ENCODE results near the gene SLC36A2. TPM values are rescaled to one million over a fixed set of nuclear protein-coding genes. Genes with fewer than 3 reads are reported as not detected.

The SLC36A2 gene
- total RNA-seq, 1 donor from 2014 or later = not detected

DNA sequence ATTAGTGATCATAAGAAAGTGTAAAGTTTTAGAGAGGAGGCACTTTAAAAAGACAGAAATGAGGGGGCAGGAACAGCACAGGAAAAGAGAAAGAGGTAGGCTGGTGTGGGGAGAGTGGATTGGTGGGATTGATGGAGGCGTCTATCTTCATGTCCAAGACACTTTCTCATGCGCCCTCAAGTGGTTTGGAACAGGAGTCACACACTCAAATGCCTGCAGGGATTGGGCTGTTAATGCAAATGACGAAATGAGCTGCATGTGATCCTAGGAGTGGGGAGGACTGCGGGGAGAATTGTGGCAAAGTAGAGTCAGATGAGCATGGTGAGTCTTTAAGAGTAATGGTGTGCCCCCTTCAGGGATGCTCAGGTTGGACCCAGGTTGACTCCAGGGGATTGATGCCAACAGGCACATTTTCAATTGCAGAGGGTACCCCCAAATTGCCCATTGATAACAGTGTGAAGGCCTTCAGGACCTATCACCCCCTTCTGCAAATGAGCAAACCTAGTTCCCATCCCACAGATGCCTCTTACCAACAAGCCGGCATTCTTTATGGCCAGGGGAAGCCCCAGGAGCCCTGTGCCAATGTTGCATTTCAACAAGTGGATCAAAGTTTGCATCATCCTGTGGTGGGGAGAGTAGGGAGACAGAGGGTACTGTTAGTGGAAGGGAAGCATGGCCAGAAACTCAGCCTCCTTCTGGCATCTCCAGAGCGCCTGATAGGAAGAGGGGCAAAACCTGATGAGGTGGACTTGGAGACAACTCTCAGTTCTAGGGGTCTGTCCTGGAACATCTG, 49.1 kb downstream of the SLC36A2 start:
- Histone ChIP-seq H3K27me3 (ENCODE audit: control insufficient read depth, insufficient read depth, low read length) (peaks cover 5% of the 10 kb centered on the region), H3K36me3 (ENCODE audit: control insufficient read depth, insufficient read depth, low read length) (no peaks in the 10 kb centered on the region), H3K4me3 (ENCODE audit: low read depth, low read length) (no peak overlapping the region)
- TF ChIP-seq, protein P1, sequence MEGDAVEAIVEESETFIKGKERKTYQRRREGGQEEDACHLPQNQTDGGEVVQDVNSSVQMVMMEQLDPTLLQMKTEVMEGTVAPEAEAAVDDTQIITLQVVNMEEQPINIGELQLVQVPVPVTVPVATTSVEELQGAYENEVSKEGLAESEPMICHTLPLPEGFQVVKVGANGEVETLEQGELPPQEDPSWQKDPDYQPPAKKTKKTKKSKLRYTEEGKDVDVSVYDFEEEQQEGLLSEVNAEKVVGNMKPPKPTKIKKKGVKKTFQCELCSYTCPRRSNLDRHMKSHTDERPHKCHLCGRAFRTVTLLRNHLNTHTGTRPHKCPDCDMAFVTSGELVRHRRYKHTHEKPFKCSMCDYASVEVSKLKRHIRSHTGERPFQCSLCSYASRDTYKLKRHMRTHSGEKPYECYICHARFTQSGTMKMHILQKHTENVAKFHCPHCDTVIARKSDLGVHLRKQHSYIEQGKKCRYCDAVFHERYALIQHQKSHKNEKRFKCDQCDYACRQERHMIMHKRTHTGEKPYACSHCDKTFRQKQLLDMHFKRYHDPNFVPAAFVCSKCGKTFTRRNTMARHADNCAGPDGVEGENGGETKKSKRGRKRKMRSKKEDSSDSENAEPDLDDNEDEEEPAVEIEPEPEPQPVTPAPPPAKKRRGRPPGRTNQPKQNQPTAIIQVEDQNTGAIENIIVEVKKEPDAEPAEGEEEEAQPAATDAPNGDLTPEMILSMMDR (IDR thresholded peaks at IDR 0.05; ENCODE audit: insufficient read depth, low read length, poor library complexity, severe bottlenecking) = no peak
- DNase-seq (ENCODE audit: low read depth) = no peak

DNA sequence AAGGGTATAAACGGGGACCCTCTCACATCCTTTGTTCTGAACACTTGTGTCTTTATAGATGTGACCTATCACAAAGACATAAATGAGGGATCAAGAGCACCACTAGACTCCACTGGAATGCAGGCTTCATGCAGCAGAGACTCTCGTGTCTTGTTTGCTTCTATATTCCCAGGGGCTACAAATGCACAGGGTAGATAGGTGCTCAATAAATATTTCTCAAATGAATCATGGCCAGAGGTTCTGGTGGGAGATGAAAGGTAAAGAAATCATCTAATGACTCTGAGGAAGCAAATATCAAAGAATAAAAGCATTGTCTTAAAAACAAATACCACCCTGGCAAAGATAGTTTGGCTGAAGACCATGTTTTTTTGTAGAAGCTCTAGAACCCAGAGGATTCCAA, 50.4 kb downstream of the SLC36A2 start:
- no peak for DNase-seq (ENCODE audit: low read depth)
- Histone ChIP-seq H3K4me3 (ENCODE audit: low read depth, low read length) (no peak overlapping the region), H3K36me3 (ENCODE audit: control insufficient read depth, insufficient read depth, low read length) (no peaks in the 10 kb centered on the region), H3K27me3 (ENCODE audit: control insufficient read depth, insufficient read depth, low read length) (peaks cover 5% of the 10 kb centered on the region)
- TF ChIP-seq, protein P1 (IDR thresholded peaks at IDR 0.05; ENCODE audit: insufficient read depth, low read length, poor library complexity, severe bottlenecking) = no peak

DNA sequence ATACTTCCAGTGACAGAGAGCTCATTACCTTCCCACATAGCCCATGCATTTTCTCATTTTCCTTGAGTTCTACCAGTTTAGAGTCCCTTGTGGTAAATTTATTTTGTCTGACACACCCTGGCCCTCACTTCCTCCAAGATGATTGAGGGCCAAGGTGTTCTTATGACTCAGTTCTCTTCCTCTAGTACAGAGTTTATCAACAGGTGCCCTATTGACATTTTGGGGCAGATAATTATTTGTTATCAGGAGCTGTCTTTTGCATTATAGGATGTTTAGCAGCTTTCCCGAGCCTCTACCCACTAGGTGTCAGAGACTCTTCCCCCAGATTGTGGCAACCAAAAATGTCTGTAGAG, 50.9 kb downstream of the SLC36A2 start:
- TF ChIP-seq, protein P1 (IDR thresholded peaks at IDR 0.05; ENCODE audit: insufficient read depth, low read length, poor library complexity, severe bottlenecking) = no peak
- H3K36me3 ChIP-seq (ENCODE audit: control insufficient read depth, insufficient read depth, low read length) = no peaks in the 10 kb centered on the region
- no peak for DNase-seq (ENCODE audit: low read depth)
- H3K27me3 ChIP-seq (ENCODE audit: control insufficient read depth, insufficient read depth, low read length) = peaks cover 5% of the 10 kb centered on the region
- no peak overlapping the region for H3K4me3 ChIP-seq (ENCODE audit: low read depth, low read length)

DNA sequence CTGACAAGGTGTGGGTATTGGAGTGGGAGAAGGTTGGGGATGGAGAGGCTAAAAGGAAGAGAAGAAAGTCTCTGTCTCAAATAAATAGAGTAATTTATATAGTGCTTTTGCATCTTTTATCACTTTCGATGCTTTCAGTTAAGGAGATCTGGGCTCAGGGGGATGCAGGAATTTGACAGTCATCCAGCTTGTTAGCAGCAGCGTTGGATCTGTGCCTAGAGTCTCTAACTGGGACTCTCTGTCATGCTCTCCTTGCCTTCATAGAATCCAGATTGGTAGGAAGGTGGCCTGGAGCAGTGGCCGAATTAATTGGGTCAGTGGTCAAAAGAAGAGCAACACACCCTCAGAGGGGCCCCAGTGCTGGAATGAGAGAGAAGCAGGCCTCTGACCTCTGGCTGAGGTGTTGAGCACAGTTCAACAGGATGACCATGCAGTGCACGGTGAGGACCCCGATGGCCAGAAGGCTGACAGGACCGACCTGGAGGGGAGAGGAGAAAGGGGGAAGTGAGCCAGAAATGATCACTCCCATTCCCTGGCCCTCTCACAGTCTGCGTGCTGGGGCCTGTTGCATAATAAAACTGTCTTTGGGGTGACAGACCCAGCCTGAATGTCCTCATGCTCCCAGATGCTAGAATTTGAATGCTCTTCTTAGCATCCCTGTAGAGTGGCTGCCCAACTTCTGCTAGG, 51.4 kb downstream of the SLC36A2 start:
- Histone ChIP-seq H3K36me3 (ENCODE audit: control insufficient read depth, insufficient read depth, low read length) (no peaks in the 10 kb centered on the region), H3K4me3 (ENCODE audit: low read depth, low read length) (no peak overlapping the region), H3K27me3 (ENCODE audit: control insufficient read depth, insufficient read depth, low read length) (peaks cover 2% of the 10 kb centered on the region)
- TF ChIP-seq, protein P1 (IDR thresholded peaks at IDR 0.05; ENCODE audit: insufficient read depth, low read length, poor library complexity, severe bottlenecking) = no peak
- no peak for DNase-seq (ENCODE audit: low read depth)

DNA sequence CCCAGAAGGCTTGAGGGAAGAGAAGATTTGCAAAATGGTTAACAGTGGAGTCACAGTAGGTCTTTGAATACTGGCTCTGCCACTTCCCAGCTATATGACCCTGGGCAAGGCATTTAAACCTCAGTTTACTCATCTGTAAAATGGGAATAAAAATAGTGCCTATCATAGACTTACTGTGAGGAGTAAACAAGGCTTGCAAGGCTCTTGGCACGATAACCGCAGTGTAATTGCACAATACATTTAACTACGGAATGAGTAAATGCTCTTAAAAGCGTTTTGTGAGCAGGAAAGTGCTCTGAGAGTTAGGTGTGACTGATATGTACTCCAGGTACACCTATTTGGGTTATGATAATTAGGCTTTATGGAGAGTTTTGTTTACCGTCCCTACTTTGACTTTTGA, 52.2 kb downstream of the SLC36A2 start:
- Histone ChIP-seq H3K36me3 (ENCODE audit: control insufficient read depth, insufficient read depth, low read length) (no peaks in the 10 kb centered on the region), H3K27me3 (ENCODE audit: control insufficient read depth, insufficient read depth, low read length) (peaks cover 2% of the 10 kb centered on the region)
- TF ChIP-seq, protein P1 (IDR thresholded peaks at IDR 0.05; ENCODE audit: insufficient read depth, low read length, poor library complexity, severe bottlenecking) = no peak

More for the DNA sequence above, 52.2 kb downstream of the SLC36A2 start:
- no peak for DNase-seq (ENCODE audit: low read depth)
- no peak overlapping the region for H3K4me3 ChIP-seq (ENCODE audit: low read depth, low read length)
